Measurements from ENCODE around the gene MCF2. TPM values are rescaled to one million over a fixed set of nuclear protein-coding genes. Genes with fewer than 3 reads are reported as not detected.

Gene MCF2
- total RNA-seq, 1 donor from 2014 or later: 0.27 TPM

- H3K4me3 Mint-ChIP-seq (ENCODE audit: unreplicated experiment): no peak overlapping the region
- no peaks in the 10 kb centered on the region for H3K27me3 ChIP-seq (ENCODE audit: insufficient read depth, low read length)
- H3K27ac ChIP-seq (ENCODE audit: low read depth, low read length): no peak overlapping the region
- no peaks in the 10 kb centered on the region for H3K9me3 Mint-ChIP-seq (ENCODE audit: unreplicated experiment)
- no peaks in the 10 kb centered on the region for H3K79me2 ChIP-seq (ENCODE audit: insufficient read depth, low read length)
- no peaks in the 10 kb centered on the region for H3K36me3 ChIP-seq (ENCODE audit: insufficient read depth, low read length)
- no peaks in the 10 kb centered on the region for H3K4me1 Mint-ChIP-seq (ENCODE audit: low read depth, unreplicated experiment)
- DNase-seq (ENCODE audit: low read depth) (no peak), FAIRE-seq (no peak)
- H3K4me2 ChIP-seq (ENCODE audit: low read length): no peak overlapping the region
- H3K4me1 ChIP-seq (ENCODE audit: insufficient read depth, low read length): no peaks in the 10 kb centered on the region
- no peaks in the 10 kb centered on the region for H3K27me3 Mint-ChIP-seq (ENCODE audit: low read depth, unreplicated experiment)
- H4K20me1 ChIP-seq (ENCODE audit: insufficient read depth, low read length): no peaks in the 10 kb centered on the region
- H3K27ac Mint-ChIP-seq (ENCODE audit: unreplicated experiment): no peak overlapping the region
- no peak for TF ChIP-seq CTCF (IDR thresholded peaks at IDR 0.05; ENCODE audit: insufficient read depth, low read depth, low read length)
- no peak for TF ChIP-seq EZH2 (IDR thresholded peaks at IDR 0.05; ENCODE audit: insufficient read depth, low read length)
- H3K9me3 ChIP-seq (ENCODE audit: insufficient read depth, low read depth, low read length): no peaks in the 10 kb centered on the region
- H2AFZ ChIP-seq (ENCODE audit: low read depth, low read length): no peak overlapping the region
- H3K9ac ChIP-seq (ENCODE audit: low read length): no peak overlapping the region
- H3K36me3 Mint-ChIP-seq (ENCODE audit: low read depth, unreplicated experiment): no peaks in the 10 kb centered on the region
- H3K4me3 ChIP-seq (ENCODE audit: insufficient read depth, low read depth, low read length): no peak overlapping the region
These were observed 122.4 kb downstream of the MCF2 start for GRCh38 chrX:139585613-139586012.

GRCh38 chrX:139581068-139581467 is 126.9 kb downstream of the MCF2 start:
- no peak overlapping the region for H3K9ac ChIP-seq (ENCODE audit: low read length)
- no peak overlapping the region for H3K4me2 ChIP-seq (ENCODE audit: low read length)
- no peaks in the 10 kb centered on the region for H3K79me2 ChIP-seq (ENCODE audit: insufficient read depth, low read length)
- Mint-ChIP-seq H3K4me1 (ENCODE audit: low read depth, unreplicated experiment) (no peaks in the 10 kb centered on the region), H3K27me3 (ENCODE audit: low read depth, unreplicated experiment) (no peaks in the 10 kb centered on the region), H3K4me3 (ENCODE audit: unreplicated experiment) (no peak overlapping the region), H3K27ac (ENCODE audit: unreplicated experiment) (no peak overlapping the region), H3K9me3 (ENCODE audit: unreplicated experiment) (no peaks in the 10 kb centered on the region), H3K36me3 (ENCODE audit: low read depth, unreplicated experiment) (no peaks in the 10 kb centered on the region)
- no peaks in the 10 kb centered on the region for H3K27me3 ChIP-seq (ENCODE audit: insufficient read depth, low read length)
- H4K20me1 ChIP-seq (ENCODE audit: insufficient read depth, low read length): no peaks in the 10 kb centered on the region
- FAIRE-seq (peak; percentile 41), DNase-seq (ENCODE audit: low read depth) (no peak)
- no peak overlapping the region for H3K27ac ChIP-seq (ENCODE audit: low read depth, low read length)
- TF ChIP-seq EZH2 (IDR thresholded peaks at IDR 0.05; ENCODE audit: insufficient read depth, low read length) (no peak), CTCF (IDR thresholded peaks at IDR 0.05; ENCODE audit: insufficient read depth, low read depth, low read length) (no peak)
- no peaks in the 10 kb centered on the region for H3K9me3 ChIP-seq (ENCODE audit: insufficient read depth, low read depth, low read length)
- H2AFZ ChIP-seq (ENCODE audit: low read depth, low read length): no peak overlapping the region
- H3K36me3 ChIP-seq (ENCODE audit: insufficient read depth, low read length): no peaks in the 10 kb centered on the region
- H3K4me1 ChIP-seq (ENCODE audit: insufficient read depth, low read length): no peaks in the 10 kb centered on the region
- no peak overlapping the region for H3K4me3 ChIP-seq (ENCODE audit: insufficient read depth, low read depth, low read length)

GRCh38 chrX:139566981-139567380 is 141.0 kb downstream of the MCF2 start:
- Histone ChIP-seq H3K4me3 (ENCODE audit: insufficient read depth, low read depth, low read length) (no peak overlapping the region), H3K79me2 (ENCODE audit: insufficient read depth, low read length) (no peaks in the 10 kb centered on the region), H3K27ac (ENCODE audit: low read depth, low read length) (no peak overlapping the region), H3K4me1 (ENCODE audit: insufficient read depth, low read length) (no peaks in the 10 kb centered on the region), H2AFZ (ENCODE audit: low read depth, low read length) (no peak overlapping the region), H3K36me3 (ENCODE audit: insufficient read depth, low read length) (no peaks in the 10 kb centered on the region), H4K20me1 (ENCODE audit: insufficient read depth, low read length) (no peaks in the 10 kb centered on the region), H3K9me3 (ENCODE audit: insufficient read depth, low read depth, low read length) (no peaks in the 10 kb centered on the region), H3K9ac (ENCODE audit: low read length) (no peak overlapping the region), H3K27me3 (ENCODE audit: insufficient read depth, low read length) (no peaks in the 10 kb centered on the region), H3K4me2 (ENCODE audit: low read length) (no peak overlapping the region)
- no peak for DNase-seq (ENCODE audit: low read depth)
- H3K4me3 Mint-ChIP-seq (ENCODE audit: unreplicated experiment): no peak overlapping the region
- no peak for TF ChIP-seq CTCF (IDR thresholded peaks at IDR 0.05; ENCODE audit: insufficient read depth, low read depth, low read length)
- TF ChIP-seq EZH2 (IDR thresholded peaks at IDR 0.05; ENCODE audit: insufficient read depth, low read length): no peak
- no peaks in the 10 kb centered on the region for H3K36me3 Mint-ChIP-seq (ENCODE audit: low read depth, unreplicated experiment)
- no peak overlapping the region for H3K27ac Mint-ChIP-seq (ENCODE audit: unreplicated experiment)
- H3K9me3 Mint-ChIP-seq (ENCODE audit: unreplicated experiment): no peaks in the 10 kb centered on the region
- no peaks in the 10 kb centered on the region for H3K4me1 Mint-ChIP-seq (ENCODE audit: low read depth, unreplicated experiment)
- no peak for FAIRE-seq
- no peaks in the 10 kb centered on the region for H3K27me3 Mint-ChIP-seq (ENCODE audit: low read depth, unreplicated experiment)

All from astrocyte (in vitro differentiated cells and primary cell).